AG09319 (cell line): Measurements from ENCODE around the gene DRG2.

Source experiments
- DNase-seq: peaks from one replicate; pipeline ENCODE4 v3.0.0-alpha.2; 2010; ENCODE audit warnings: low read depth; ENCODE audit errors: extremely low read depth
- CTCF ChIP-seq: IDR thresholded peaks from 2 replicates; pipeline ENCODE4 v1.5.1; 2011; ENCODE audit warnings: low read depth, mild to moderate bottlenecking, inconsistent platforms, low read length, moderate library complexity

The DRG2 gene

GRCh38 chr17:18042983-18043382 is 44.8 kb upstream of the DRG2 start:
- no peak for TF ChIP-seq CTCF
- no peak for DNase-seq

- no peak for DNase-seq
- TF ChIP-seq CTCF, result peak; percentile 13
Measured at GRCh38 chr17:18043491-18043890, 44.3 kb upstream of the DRG2 start.

GRCh38 chr17:18044609-18045008 is 43.1 kb upstream of the DRG2 start:
- DNase-seq, result no peak
- no peak for TF ChIP-seq CTCF

- DNase-seq, result no peak
- no peak for TF ChIP-seq CTCF
Measured at GRCh38 chr17:18045691-18046350, 41.9 kb upstream of the DRG2 start.

GRCh38 chr17:18055597-18055996 is 32.2 kb upstream of the DRG2 start:
- no peak for TF ChIP-seq CTCF
- no peak for DNase-seq

- no peak for DNase-seq
- TF ChIP-seq CTCF, result no peak
Measured at GRCh38 chr17:18056214-18056613, 31.5 kb upstream of the DRG2 start.

- DNase-seq, result no peak
- no peak for TF ChIP-seq CTCF
Measured at GRCh38 chr17:18059283-18059682, 28.5 kb upstream of the DRG2 start.
